ENCODE measurements around the gene VEGFA.

VEGFA gene

DNA sequence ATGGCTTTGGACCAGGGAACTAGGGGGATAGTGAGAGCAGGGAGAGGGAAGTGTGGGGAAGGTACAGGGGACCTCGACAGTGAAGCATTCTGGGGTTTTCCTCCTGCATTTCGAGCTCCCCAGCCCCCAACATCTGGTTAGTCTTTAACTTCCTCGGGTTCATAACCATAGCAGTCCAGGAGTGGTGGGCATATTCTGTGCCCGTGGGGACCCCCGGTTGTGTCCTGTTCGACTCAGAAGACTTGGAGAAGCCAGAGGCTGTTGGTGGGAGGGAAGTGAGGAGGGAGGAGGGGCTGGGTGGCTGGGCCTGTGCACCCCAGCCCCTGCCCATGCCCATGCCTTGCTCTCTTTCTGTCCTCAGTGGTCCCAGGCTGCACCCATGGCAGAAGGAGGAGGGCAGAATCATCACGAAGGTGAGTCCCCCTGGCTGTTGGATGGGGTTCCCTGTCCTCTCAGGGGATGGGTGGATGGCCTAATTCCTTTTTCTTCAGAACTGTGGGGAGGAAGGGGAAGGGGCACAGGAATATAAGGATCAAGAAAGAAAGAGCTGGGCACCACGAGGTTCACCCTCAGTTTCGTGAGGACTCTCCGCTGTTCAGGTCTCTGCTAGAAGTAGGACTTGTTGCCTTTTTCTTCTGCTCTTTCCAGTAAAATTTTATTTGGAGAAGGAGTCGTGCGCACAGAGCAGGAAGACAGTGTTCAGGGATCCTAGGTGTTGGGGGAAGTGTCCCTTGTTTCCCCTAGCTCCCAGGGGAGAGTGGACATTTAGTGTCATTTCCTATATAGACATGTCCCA is 4.2 kb downstream of the VEGFA start:
- DNase-seq, result no peak

DNA sequence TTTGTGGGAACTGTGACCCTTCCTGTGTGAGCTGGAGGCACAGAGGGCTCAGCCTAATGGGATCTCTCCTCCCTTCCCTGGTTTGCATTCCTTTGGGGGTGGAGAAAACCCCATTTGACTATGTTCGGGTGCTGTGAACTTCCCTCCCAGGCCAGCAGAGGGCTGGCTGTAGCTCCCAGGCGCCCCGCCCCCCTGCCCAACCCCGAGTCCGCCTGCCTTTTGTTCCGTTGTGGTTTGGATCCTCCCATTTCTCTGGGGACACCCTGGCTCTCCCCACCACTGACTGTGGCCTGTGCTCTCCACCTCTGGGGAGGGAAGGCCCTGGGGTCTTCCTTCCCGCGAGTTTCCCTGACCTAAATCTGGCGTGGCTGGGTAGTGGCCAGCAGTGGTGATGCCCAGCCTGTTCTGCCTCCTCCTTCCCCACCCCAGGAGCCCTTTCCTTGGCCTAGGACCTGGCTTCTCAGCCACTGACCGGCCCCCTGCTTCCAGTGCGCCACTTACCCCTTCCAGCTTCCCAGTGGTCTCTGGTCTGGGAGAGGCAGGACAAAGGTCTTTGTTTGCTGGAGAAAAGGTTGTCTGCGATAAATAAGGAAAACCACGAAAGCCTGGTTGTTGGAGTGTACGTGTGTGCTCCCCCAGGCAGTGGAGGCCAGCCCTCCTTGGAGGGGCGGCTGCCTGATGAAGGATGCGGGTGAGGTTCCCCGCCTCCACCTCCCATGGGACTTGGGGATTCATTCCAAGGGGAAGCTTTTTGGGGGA is 4.9 kb downstream of the VEGFA start:
- peak; percentile 26 to 72 for DNase-seq

DNA sequence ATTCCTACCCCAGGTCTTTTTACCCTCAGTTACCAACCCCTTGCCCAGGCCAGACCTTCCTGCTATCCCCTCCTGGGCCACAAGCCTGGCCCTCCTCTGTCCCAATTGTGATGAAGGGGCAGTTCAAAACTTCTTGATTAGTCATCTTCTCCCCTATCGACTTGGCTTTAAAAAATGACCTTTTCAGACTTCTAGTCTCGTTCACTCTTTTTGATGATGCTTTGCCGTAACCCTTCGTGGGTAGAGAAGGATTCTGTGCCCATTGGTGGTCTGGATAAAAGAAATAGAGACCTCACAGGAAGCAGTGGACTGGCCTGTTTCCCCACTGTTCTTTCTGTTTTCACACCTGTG is 5.5 kb downstream of the VEGFA start:
- no peak for DNase-seq

DNA sequence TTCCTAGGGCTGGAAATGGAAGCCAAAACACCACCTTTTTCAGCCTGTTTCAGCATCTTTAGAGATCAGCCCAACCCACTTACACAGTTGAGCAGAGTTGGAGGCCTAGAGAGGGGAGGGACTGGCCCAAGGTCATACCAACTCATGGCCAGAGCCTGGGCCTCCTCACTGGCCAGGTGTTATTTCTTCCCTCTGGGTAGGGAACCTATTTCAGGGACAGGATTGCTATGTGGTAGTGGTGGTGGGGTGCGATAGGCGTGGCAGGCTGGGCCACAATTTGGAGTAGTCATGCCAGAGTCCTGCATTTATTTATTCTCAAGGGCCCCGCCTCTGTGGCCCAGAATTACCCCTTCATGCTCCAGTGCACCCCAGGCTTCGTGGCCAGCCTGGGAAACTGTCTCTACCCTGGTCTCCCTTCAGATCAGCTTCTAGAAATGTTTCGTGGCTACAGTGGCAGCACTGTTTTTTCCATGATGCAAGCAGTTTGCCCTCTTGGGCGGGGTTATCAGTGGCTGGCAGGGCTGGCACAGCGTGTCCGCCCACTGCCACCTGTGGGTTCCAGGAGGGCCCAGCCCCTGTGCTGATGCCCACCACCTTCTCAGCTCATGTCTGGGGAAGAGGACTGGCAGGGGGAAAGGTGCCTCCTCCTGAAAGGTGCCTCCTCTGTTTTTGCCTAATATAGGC is 6.2 kb downstream of the VEGFA start:
- no peak for DNase-seq

DNA sequence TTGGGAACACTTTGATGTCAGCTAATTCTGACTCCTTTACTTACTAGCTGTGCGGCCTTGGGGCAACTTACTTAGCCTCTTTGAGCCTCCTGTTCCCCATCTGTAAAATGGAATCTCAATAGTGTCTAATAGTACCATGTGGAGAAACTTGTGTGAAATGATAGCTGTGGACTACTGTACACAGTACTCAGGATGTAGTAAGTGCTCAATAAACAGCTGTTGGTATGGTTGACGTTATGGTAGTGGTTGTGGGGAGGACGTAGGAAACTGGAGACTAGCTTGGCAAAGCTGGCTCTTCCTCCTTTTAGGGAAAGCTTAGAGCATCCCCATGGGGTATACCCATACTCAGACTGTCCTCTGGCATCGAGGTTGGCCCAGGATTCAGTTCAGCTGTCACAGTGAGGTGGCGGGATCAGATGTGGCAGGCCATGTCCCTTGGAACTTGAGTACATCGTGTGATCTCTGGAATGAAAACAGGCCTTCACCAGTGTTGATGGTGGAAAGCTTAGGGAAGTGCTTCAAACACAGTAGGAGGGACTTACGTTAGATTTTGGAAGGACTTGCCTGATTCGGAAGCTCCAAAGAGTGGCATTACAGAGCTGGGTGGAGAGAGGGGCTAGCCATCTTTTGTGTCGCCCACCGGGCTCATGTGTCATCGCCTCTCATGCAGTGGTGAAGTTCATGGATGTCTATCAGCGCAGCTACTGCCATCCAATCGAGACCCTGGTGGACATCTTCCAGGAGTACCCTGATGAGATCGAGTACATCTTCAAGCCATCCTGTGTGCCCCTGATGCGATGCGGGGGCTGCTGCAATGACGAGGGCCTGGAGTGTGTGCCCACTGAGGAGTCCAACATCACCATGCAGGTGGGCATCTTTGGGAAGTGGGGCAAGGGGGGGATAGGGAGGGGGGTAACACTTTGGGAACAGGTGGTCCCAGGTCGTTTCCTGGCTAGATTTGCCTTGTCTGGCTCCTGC is 7.1 kb downstream of the VEGFA start:
- DNase-seq, result no peak

DNA sequence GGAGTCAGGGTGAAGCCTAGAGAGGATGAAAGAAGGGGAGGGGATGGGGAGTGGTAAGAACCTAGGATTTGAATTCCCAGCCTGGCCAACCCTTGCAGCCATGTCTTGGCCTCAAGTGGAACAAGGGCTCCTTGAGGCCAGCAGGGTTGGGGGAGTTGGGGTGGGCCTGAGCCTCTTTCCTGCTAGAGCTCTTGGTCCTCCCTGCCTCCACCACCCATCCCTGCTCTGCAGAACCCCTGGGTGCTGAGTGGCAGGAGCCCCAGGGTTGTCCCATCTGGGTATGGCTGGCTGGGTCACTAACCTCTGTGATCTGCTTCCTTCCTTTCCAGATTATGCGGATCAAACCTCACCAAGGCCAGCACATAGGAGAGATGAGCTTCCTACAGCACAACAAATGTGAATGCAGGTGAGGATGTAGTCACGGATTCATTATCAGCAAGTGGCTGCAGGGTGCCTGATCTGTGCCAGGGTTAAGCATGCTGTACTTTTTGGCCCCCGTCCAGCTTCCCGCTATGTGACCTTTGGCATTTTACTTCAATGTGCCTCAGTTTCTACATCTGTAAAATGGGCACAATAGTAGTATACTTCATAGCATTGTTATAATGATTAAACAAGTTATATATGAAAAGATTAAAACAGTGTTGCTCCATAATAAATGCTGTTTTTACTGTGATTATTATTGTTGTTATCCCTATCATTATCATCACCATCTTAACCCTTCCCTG is 8.3 kb downstream of the VEGFA start:
- DNase-seq, result no peak

DNA sequence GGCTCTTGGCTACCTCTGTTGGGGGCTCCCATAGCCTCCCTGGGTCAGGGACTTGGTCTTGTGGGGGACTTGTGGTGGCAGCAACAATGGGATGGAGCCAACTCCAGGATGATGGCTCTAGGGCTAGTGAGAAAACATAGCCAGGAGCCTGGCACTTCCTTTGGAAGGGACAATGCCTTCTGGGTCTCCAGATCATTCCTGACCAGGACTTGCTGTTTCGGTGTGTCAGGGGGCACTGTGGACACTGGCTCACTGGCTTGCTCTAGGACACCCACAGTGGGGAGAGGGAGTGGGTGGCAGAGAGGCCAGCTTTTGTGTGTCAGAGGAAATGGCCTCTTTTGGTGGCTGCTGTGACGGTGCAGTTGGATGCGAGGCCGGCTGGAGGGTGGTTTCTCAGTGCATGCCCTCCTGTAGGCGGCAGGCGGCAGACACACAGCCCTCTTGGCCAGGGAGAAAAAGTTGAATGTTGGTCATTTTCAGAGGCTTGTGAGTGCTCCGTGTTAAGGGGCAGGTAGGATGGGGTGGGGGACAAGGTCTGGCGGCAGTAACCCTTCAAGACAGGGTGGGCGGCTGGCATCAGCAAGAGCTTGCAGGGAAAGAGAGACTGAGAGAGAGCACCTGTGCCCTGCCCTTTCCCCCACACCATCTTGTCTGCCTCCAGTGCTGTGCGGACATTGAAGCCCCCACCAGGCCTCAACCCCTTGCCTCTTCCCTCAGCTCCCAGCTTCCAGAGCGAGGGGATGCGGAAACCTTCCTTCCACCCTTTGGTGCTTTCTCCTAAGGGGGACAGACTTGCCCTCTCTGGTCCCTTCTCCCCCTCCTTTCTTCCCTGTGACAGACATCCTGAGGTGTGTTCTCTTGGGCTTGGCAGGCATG is 9.2 kb downstream of the VEGFA start:
- no peak for DNase-seq

DNA sequence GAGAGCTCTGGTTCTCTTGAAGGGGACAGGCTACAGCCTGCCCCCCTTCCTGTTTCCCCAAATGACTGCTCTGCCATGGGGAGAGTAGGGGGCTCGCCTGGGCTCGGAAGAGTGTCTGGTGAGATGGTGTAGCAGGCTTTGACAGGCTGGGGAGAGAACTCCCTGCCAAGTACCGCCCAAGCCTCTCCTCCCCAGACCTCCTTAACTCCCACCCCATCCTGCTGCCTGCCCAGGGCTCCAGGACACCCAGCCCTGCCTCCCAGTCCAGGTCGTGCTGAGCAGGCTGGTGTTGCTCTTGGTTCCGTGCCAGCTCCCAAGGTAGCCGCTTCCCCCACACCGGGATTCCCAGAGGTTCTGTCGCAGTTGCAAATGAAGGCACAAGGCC is 9.8 kb downstream of the VEGFA start:
- DNase-seq, result no peak

DNA sequence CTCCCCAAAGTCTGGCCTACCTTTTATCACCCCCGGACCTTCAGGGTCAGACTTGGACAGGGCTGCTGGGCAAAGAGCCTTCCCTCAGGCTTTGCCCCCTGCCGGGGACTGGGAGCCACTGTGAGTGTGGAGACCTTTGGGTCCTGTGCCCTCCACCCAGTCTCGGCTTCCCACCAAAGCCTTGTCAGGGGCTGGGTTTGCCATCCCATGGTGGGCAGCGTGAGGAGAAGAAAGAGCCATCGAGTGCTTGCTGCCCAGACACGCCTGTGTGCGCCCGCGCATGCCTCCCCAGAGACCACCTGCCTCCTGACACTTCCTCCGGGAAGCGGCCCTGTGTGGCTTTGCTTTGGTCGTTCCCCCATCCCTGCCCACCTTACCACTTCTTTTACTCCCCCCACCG is 10.3 kb downstream of the VEGFA start:
- DNase-seq, result no peak

DNA sequence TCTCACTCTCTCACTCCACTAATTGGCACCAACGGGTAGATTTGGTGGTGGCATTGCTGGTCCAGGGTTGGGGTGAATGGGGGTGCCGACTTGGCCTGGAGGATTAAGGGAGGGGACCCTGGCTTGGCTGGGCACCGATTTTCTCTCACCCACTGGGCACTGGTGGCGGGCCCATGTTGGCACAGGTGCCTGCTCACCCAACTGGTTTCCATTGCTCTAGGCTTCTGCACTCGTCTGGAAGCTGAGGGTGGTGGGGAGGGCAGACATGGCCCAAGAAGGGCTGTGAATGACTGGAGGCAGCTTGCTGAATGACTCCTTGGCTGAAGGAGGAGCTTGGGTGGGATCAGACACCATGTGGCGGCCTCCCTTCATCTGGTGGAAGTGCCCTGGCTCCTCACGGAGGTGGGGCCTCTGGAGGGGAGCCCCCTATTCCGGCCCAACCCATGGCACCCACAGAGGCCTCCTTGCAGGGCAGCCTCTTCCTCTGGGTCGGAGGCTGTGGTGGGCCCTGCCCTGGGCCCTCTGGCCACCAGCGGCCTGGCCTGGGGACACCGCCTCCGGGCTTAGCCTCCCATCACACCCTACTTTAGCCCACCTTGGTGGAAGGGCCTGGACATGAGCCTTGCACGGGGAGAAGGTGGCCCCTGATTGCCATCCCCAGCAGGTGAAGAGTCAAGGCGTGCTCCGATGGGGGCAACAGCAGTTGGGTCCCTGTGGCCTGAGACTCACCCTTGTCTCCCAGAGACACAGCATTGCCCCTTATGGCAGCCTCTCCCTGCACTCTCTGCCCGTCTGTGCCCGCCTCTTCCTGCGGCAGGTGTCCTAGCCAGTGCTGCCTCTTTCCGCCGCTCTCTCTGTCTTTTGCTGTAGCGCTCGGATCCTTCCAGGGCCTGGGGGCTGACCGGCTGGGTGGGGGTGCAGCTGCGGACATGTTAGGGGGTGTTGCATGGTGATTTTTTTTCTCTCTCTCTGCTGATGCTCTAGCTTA is 11.2 kb downstream of the VEGFA start:
- no peak for DNase-seq

DNA sequence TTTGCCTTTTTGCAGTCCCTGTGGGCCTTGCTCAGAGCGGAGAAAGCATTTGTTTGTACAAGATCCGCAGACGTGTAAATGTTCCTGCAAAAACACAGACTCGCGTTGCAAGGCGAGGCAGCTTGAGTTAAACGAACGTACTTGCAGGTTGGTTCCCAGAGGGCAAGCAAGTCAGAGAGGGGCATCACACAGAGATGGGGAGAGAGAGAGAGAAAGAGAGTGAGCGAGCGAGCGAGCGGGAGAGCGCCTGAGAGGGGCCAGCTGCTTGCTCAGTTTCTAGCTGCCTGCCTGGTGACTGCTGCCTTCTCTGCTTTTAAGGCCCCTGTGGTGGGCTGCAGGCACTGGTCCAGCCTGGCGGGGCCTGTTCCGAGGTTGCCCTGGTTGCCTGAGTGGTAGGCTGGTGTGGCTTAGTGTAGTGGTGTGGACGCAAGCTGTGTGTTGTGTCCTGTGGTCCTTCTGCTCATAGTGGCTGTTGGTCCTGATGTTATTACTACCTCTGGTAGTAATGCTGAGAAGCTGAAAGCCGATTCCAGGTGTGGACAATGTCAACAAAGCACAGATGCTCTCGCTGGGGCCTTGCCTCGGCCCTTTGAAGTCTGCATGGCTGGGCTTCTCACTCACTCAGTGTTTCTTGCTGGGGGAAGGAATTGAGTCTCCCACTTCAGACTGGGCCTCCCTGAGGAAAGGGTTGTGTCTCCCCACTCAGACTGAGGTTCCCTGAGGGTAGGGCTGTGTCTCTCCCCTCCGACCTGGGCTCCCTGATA is 12.1 kb downstream of the VEGFA start:
- DNase-seq, result no peak

DNA sequence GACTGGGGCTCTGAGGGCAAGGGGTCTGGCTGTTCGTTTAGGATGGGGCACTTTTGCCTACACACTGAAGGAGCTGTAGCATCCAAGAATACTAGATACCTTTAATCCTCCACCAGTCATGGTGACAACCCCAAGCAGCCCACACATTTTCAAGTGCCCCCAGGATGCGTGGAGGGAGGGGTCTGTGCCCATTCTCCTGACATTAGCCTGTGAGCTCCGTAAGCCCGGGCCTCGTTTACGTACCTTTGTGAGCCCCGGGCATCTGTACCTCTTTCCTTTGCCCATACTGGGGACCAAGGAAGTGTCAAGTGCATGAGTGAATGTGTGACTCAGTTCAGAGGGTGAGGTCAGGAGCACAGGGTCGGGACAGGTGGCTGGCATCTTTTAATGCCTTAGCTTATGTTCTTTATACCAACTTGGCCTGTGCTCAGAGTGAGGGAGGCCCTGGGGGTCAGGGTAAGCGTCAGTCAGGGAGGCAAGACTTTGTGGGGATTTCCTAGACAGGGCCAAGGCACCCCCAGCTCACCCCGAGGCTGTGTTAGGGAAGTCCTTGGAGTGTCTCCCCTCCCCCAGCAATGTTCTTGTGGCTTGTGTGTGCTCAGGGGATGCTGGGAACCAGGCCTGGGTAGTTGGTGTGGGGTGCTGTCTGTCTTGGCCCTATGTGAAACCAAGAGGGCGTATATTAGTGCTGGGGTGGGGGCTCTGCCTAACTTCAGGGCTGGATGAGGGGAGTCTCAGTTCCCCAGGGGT is 12.9 kb downstream of the VEGFA start:
- DNase-seq, result no peak

DNA sequence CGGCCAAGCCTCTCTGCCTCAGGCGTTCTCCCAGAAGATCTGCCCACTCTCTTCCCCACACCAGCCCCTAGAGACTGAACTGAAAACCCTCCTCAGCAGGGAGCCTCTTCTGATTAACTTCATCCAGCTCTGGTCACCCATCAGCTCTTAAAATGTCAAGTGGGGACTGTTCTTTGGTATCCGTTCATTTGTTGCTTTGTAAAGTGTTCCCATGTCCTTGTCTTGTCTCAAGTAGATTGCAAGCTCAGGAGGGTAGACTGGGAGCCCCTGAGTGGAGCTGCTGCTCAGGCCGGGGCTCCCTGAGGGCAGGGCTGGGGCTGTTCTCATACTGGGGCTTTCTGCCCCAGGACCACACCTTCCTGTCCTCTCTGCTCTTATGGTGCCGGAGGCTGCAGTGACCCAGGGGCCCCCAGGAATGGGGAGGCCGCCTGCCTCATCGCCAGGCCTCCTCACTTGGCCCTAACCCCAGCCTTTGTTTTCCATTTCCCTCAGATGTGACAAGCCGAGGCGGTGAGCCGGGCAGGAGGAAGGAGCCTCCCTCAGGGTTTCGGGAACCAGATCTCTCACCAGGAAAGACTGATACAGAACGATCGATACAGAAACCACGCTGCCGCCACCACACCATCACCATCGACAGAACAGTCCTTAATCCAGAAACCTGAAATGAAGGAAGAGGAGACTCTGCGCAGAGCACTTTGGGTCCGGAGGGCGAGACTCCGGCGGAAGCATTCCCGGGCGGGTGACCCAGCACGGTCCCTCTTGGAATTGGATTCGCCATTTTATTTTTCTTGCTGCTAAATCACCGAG is 14.2 kb downstream of the VEGFA start:
- DNase-seq, result no peak

DNA sequence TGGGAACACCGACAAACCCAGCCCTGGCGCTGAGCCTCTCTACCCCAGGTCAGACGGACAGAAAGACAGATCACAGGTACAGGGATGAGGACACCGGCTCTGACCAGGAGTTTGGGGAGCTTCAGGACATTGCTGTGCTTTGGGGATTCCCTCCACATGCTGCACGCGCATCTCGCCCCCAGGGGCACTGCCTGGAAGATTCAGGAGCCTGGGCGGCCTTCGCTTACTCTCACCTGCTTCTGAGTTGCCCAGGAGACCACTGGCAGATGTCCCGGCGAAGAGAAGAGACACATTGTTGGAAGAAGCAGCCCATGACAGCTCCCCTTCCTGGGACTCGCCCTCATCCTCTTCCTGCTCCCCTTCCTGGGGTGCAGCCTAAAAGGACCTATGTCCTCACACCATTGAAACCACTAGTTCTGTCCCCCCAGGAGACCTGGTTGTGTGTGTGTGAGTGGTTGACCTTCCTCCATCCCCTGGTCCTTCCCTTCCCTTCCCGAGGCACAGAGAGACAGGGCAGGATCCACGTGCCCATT is 15.3 kb downstream of the VEGFA start:
- DNase-seq, result no peak

DNA sequence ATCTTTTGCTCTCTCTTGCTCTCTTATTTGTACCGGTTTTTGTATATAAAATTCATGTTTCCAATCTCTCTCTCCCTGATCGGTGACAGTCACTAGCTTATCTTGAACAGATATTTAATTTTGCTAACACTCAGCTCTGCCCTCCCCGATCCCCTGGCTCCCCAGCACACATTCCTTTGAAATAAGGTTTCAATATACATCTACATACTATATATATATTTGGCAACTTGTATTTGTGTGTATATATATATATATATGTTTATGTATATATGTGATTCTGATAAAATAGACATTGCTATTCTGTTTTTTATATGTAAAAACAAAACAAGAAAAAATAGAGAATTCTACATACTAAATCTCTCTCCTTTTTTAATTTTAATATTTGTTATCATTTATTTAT is 15.9 kb downstream of the VEGFA start:
- no peak for DNase-seq

DNA sequence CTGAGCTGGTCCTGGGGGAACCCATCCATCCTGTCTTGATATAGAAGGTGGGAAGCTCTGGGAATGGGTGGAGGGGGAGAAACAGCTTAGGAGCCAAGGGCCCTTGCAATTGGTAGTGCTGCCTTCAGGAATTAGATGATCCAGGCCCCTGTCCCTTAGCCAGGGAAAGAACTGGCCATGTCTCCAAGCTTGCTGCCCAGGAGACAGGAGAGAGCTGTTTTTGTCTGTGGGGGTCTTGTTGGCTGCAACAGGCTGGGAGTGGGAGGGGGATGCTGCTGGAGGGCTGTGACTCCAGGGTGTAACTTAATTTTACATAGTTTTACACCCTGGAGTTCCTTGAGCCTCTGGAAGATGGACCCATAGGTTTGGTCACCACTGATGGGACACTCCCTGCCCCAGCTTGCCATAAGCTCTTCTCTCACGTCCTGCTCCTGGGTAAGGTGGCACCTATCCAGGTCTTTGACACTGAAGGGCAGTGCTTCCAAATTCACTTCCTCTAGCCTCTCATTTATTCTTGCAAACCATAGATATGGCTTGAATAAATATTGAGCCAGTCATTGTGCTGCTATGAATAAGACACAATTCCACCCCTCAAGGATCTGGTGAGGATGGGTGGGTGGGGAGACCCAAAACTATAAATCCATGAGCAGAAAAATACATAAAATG is 16.8 kb downstream of the VEGFA start:
- DNase-seq, result no peak

Data from bone marrow (tissue), 2 donors.